ENCODE measurements around the gene ZSCAN26.

DNA sequence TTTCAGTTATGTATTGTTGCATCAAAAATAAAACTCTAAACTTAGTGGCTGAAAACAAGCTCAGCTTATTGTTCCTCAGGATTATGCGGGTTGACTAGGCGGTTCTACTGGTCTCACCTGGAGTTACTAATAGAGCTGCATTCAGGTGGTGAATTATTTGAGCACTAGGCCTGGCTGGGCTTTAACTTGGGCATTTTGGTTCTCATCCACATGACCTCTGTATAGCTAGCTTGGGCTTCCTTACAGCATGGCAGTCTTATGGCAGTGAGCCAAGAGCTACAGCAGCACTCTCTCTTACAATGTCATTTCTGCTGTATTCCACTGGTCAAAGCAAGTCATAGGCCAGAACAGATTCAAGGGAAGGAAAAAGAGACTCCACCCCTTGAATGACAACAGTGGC lies 16.0 kb downstream of the ZSCAN26 start:
- TF ChIP-seq, protein P1, sequence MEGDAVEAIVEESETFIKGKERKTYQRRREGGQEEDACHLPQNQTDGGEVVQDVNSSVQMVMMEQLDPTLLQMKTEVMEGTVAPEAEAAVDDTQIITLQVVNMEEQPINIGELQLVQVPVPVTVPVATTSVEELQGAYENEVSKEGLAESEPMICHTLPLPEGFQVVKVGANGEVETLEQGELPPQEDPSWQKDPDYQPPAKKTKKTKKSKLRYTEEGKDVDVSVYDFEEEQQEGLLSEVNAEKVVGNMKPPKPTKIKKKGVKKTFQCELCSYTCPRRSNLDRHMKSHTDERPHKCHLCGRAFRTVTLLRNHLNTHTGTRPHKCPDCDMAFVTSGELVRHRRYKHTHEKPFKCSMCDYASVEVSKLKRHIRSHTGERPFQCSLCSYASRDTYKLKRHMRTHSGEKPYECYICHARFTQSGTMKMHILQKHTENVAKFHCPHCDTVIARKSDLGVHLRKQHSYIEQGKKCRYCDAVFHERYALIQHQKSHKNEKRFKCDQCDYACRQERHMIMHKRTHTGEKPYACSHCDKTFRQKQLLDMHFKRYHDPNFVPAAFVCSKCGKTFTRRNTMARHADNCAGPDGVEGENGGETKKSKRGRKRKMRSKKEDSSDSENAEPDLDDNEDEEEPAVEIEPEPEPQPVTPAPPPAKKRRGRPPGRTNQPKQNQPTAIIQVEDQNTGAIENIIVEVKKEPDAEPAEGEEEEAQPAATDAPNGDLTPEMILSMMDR (IDR thresholded peaks at IDR 0.05), result no peak
- no peak for TF ChIP-seq POLR2A (IDR thresholded peaks at IDR 0.05)

All from lower leg skin (tissue), 3 donors.